Duodenal mucosa (tissue), 2 donors: Measurements from ENCODE around the gene IFITM2.

Experiments
- H3K27ac ChIP-seq: one replicate; pipeline ENCODE4 v1.7.0; 2013; ENCODE audit warnings: low read depth, low read length
- H3K27me3 ChIP-seq, 2 donors: one replicate each; pipeline ENCODE4 v1.7.0; 2013; ENCODE audit warnings: low read length in 2 of 2, control low read depth in 1 of 2; ENCODE audit not compliant: insufficient read depth in 2 of 2, control insufficient read depth in 1 of 2
- H3K36me3 ChIP-seq, 2 donors: one replicate each; pipeline ENCODE4 v1.7.0; 2013; ENCODE audit warnings: low read length in 2 of 2, control low read depth in 1 of 2; ENCODE audit not compliant: insufficient read depth in 2 of 2, control insufficient read depth in 1 of 2
- H3K4me1 ChIP-seq, 2 donors: one replicate each; pipeline ENCODE4 v1.7.0; 2013; ENCODE audit warnings: low read length in 2 of 2, control low read depth in 1 of 2; ENCODE audit not compliant: insufficient read depth in 2 of 2, control insufficient read depth in 1 of 2
- H3K4me3 ChIP-seq, 2 donors: one replicate each; pipeline ENCODE4 v1.7.0; 2013; ENCODE audit warnings: low read length in 2 of 2, low read depth in 1 of 2
- H3K9ac ChIP-seq, 2 donors: one replicate each; pipeline ENCODE4 v1.7.0; 2013; ENCODE audit warnings: low read length in 2 of 2, low read depth in 1 of 2
- H3K9me3 ChIP-seq, 2 donors: one replicate each; pipeline ENCODE4 v1.7.0; 2013; ENCODE audit warnings: low read length in 2 of 2, control low read depth in 1 of 2; ENCODE audit not compliant: control insufficient read depth in 1 of 2

The IFITM2 gene

GRCh38 chr11:294780-295179 lies 12.8 kb upstream of the IFITM2 start:
- H3K4me1 ChIP-seq, result peaks cover 10 to 22% of the 10 kb centered on the region in 2 donors
- peaks cover 0 to 35% of the 10 kb centered on the region in 2 donors for H3K36me3 ChIP-seq
- no peak overlapping the region for H3K9ac ChIP-seq
- H3K9me3 ChIP-seq, result no peaks in the 10 kb centered on the region
- H3K27ac ChIP-seq, result no peak overlapping the region
- peaks cover 2 to 10% of the 10 kb centered on the region in 2 donors for H3K27me3 ChIP-seq
- no peak overlapping the region for H3K4me3 ChIP-seq

GRCh38 chr11:295351-296170 lies 12.1 kb upstream of the IFITM2 start:
- H3K27me3 ChIP-seq, result peaks cover 9 to 17% of the 10 kb centered on the region in 2 donors
- H3K27ac ChIP-seq, result no peak overlapping the region
- no peak overlapping the region for H3K4me3 ChIP-seq
- no peaks in the 10 kb centered on the region for H3K9me3 ChIP-seq
- peaks cover 13 to 26% of the 10 kb centered on the region in 2 donors for H3K4me1 ChIP-seq
- peaks cover 0 to 35% of the 10 kb centered on the region in 2 donors for H3K36me3 ChIP-seq
- no peak overlapping the region for H3K9ac ChIP-seq

GRCh38 chr11:296171-297050 lies 11.2 kb upstream of the IFITM2 start:
- no peak overlapping the region for H3K4me3 ChIP-seq
- H3K27me3 ChIP-seq, result peaks cover 9 to 19% of the 10 kb centered on the region in 2 donors
- peaks cover 0 to 29% of the 10 kb centered on the region in 2 donors for H3K36me3 ChIP-seq
- no peak overlapping the region for H3K27ac ChIP-seq
- peaks cover 14 to 26% of the 10 kb centered on the region in 2 donors for H3K4me1 ChIP-seq
- no peak overlapping the region for H3K9ac ChIP-seq
- no peaks in the 10 kb centered on the region for H3K9me3 ChIP-seq

- Histone ChIP-seq H3K9me3 (no peaks in the 10 kb centered on the region), H3K27me3 (peaks cover 9 to 19% of the 10 kb centered on the region in 2 donors), H3K36me3 (peaks cover 0 to 22% of the 10 kb centered on the region in 2 donors), H3K4me3 (no peak overlapping the region), H3K27ac (no peak overlapping the region), H3K4me1 (peaks cover 14 to 26% of the 10 kb centered on the region in 2 donors), H3K9ac (no peak overlapping the region)
These were observed 10.5 kb upstream of the IFITM2 start for GRCh38 chr11:297051-297585.

GRCh38 chr11:297586-298405 lies 9.8 kb upstream of the IFITM2 start:
- no peak overlapping the region for H3K9ac ChIP-seq
- H3K27ac ChIP-seq, result no peak overlapping the region
- H3K27me3 ChIP-seq, result peaks cover 9 to 19% of the 10 kb centered on the region in 2 donors
- peaks cover 0 to 16% of the 10 kb centered on the region in 2 donors for H3K36me3 ChIP-seq
- H3K4me3 ChIP-seq, result no peak overlapping the region
- peaks cover 14 to 26% of the 10 kb centered on the region in 2 donors for H3K4me1 ChIP-seq
- H3K9me3 ChIP-seq, result no peaks in the 10 kb centered on the region

- peaks cover 14 to 26% of the 10 kb centered on the region in 2 donors for H3K4me1 ChIP-seq
- H3K36me3 ChIP-seq, result peaks cover 0 to 9% of the 10 kb centered on the region in 2 donors
- no peak overlapping the region for H3K27ac ChIP-seq
- no peak overlapping the region for H3K9ac ChIP-seq
- H3K4me3 ChIP-seq, result no peak overlapping the region
- H3K9me3 ChIP-seq, result no peaks in the 10 kb centered on the region
- peaks cover 9 to 19% of the 10 kb centered on the region in 2 donors for H3K27me3 ChIP-seq
These were observed 9.1 kb upstream of the IFITM2 start for GRCh38 chr11:298406-299065.

- Histone ChIP-seq H3K4me1 (peaks cover 14 to 26% of the 10 kb centered on the region in 2 donors), H3K27me3 (peaks cover 9 to 19% of the 10 kb centered on the region in 2 donors), H3K27ac (no peak within 1 kb of the TSS), H3K9me3 (no peaks in the 10 kb centered on the region), H3K36me3 (peaks cover 0 to 4% of the 10 kb centered on the region in 2 donors), H3K9ac (no peak within 1 kb of the TSS), H3K4me3 (no peak within 1 kb of the TSS)
These were observed 8.3 kb upstream of the IFITM2 start, which contains the start of gene IFITM5 for GRCh38 chr11:299081-299891. Gene IFITM5 (minus strand): TSS chr11:299526. CDS start chr11:299490, 36 bp downstream.

- Histone ChIP-seq H3K4me1 (peaks cover 14 to 26% of the 10 kb centered on the region in 2 donors), H3K9ac (no peak overlapping the region), H3K4me3 (no peak overlapping the region), H3K9me3 (no peaks in the 10 kb centered on the region), H3K27me3 (peaks cover 9 to 19% of the 10 kb centered on the region in 2 donors), H3K27ac (no peak overlapping the region), H3K36me3 (no peaks in the 10 kb centered on the region)
These were observed 7.5 kb upstream of the IFITM2 start for GRCh38 chr11:299951-300735.
